IMR-90 (cell line): Measurements from ENCODE around the gene CNKSR3. TPM values are rescaled to one million over a fixed set of nuclear protein-coding genes. Genes with fewer than 3 reads are reported as not detected.

ENCODE experiments used
- ATAC-seq: fragments of 200-7000 bp; cut with Tn5 transposase; 2 replicates; pipeline ENCODE4 v1.9.1; 2020; ENCODE audit warnings: low read depth, mild to moderate bottlenecking, moderate library complexity
- BruUV-seq: library from RNA; stranded (reverse); fragments of 400-500 nt; replicated peaks from 2 replicates; lab custom pipeline; 2021; lab: Mats Ljungman, UMichigan
- CTCF ChIA-PET: fragments of 300-600 bp; formaldehyde crosslinking; extraction: SDS; loops from one replicate; lab custom pipeline; 2021; ENCODE audit warnings: antibody characterized with exemption; lab: Yijun Ruan, JAX
- POLR2A ChIA-PET: fragments of 300-600 bp; sonication (Branson Sonifier 250); formaldehyde crosslinking; loops from one replicate; lab custom pipeline; 2022; ENCODE audit warnings: antibody characterized with exemption; ENCODE audit not compliant: unreplicated experiment; lab: Charles Lee
- DNase-seq: peaks from one replicate; pipeline ENCODE4 v3.0.0; 2013
- H2AFZ ChIP-seq: replicated peaks from 2 replicates; pipeline ENCODE3; 2013; ENCODE audit warnings: low read length, mild to moderate bottlenecking; ENCODE audit not compliant: poor library complexity
- H2AK5ac ChIP-seq: 2 replicates; pipeline ENCODE4 v1.6.1; 2013; ENCODE audit warnings: low read depth, low read length, inconsistent platforms
- H2AK9ac ChIP-seq: replicated peaks from 2 replicates; pipeline ENCODE3; 2013; ENCODE audit warnings: mild to moderate bottlenecking, low read depth, low read length, moderate library complexity; ENCODE audit not compliant: poor library complexity
- H2BK120ac ChIP-seq: 2 replicates; pipeline ENCODE4 v1.6.1; 2013; ENCODE audit warnings: low read depth, low read length, inconsistent platforms
- H2BK15ac ChIP-seq: 3 replicates; pipeline ENCODE4 v1.6.1; 2013; ENCODE audit warnings: low read depth, low read length, inconsistent platforms
- H2BK20ac ChIP-seq: 2 replicates; pipeline ENCODE4 v1.6.1; 2013; ENCODE audit warnings: low read depth, mild to moderate bottlenecking, inconsistent platforms, low read length, moderate library complexity
- H2BK5ac ChIP-seq: 2 replicates; pipeline ENCODE4 v1.6.1; 2013; ENCODE audit warnings: mild to moderate bottlenecking, low read depth, low read length, inconsistent platforms; ENCODE audit not compliant: poor library complexity, severe bottlenecking
- H3K14ac ChIP-seq: replicated peaks from 2 replicates; pipeline ENCODE4 v1.6.1; 2013; ENCODE audit warnings: low read depth, low read length, inconsistent platforms
- H3K18ac ChIP-seq: 2 replicates; pipeline ENCODE4 v1.6.1; 2013; ENCODE audit warnings: low read depth, low read length, control low read depth
- H3K23ac ChIP-seq: 2 replicates; pipeline ENCODE4 v1.6.1; 2013; ENCODE audit warnings: low read depth, low read length, inconsistent platforms
- H3K27ac ChIP-seq: 2 replicates; pipeline ENCODE4 v1.5.1; 2013; ENCODE audit warnings: mild to moderate bottlenecking, control low read depth, low read length; ENCODE audit not compliant: insufficient read depth
- H3K27me3 ChIP-seq: 2 replicates; pipeline ENCODE4 v1.6.1; 2013; ENCODE audit warnings: low read length; ENCODE audit not compliant: control insufficient read depth, insufficient read depth
- H3K36me3 ChIP-seq: 2 replicates; pipeline ENCODE4 v1.6.1; 2013; ENCODE audit warnings: low read length, mixed read lengths; ENCODE audit not compliant: control insufficient read depth, insufficient read depth
- H3K4ac ChIP-seq: 2 replicates; pipeline ENCODE4 v1.6.1; 2013; ENCODE audit warnings: low read depth, low read length, inconsistent platforms
- H3K4me1 ChIP-seq: 2 replicates; pipeline ENCODE4 v1.6.1; 2013; ENCODE audit warnings: low read length, mixed read lengths; ENCODE audit not compliant: control insufficient read depth, insufficient read depth
- H3K4me2 ChIP-seq: 2 replicates; pipeline ENCODE4 v1.6.1; 2013; ENCODE audit warnings: low read depth, mild to moderate bottlenecking, control low read depth, low read length, moderate library complexity
- H3K4me3 ChIP-seq: 2 replicates; pipeline ENCODE4 v1.5.1; 2013; ENCODE audit warnings: low read depth, mild to moderate bottlenecking, control low read depth, low read length, moderate library complexity; ENCODE audit not compliant: insufficient read depth
- H3K56ac ChIP-seq: 2 replicates; pipeline ENCODE4 v1.6.1; 2013; ENCODE audit warnings: low read length, inconsistent platforms; ENCODE audit not compliant: insufficient read depth; ENCODE audit errors: extremely low read depth
- H3K79me1 ChIP-seq, 2 experiments: 2 replicates each; pipeline ENCODE4 v1.6.1; 2013; ENCODE audit warnings: low read length in 2 of 2, inconsistent platforms in 1 of 2, low read depth in 1 of 2
- H3K9ac ChIP-seq: 2 replicates; pipeline ENCODE4 v1.6.1; 2013; ENCODE audit warnings: low read depth, low read length, control low read depth
- H3K9me1 ChIP-seq: 2 replicates; pipeline ENCODE4 v1.6.1; 2013; ENCODE audit warnings: low read length, inconsistent platforms; ENCODE audit not compliant: insufficient read depth
- H3K9me3 ChIP-seq: 2 replicates; pipeline ENCODE4 v1.6.1; 2013; ENCODE audit warnings: low read length; ENCODE audit not compliant: control insufficient read depth, insufficient read depth
- H4K20me1 ChIP-seq: 2 replicates; pipeline ENCODE4 v1.6.1; 2013; ENCODE audit warnings: low read length, inconsistent platforms; ENCODE audit not compliant: insufficient read depth
- H4K5ac ChIP-seq: 2 replicates; pipeline ENCODE4 v1.6.1; 2013; ENCODE audit warnings: mild to moderate bottlenecking, low read depth, low read length, control low read depth
- H4K8ac ChIP-seq, 2 experiments: 2 replicates each; pipeline ENCODE4 v1.6.1; 2013; ENCODE audit warnings: low read depth in 2 of 2, low read length in 2 of 2, control low read depth in 1 of 2, inconsistent platforms in 1 of 2
- H4K91ac ChIP-seq: 2 replicates; pipeline ENCODE4 v1.6.1; 2013; ENCODE audit warnings: low read depth, low read length, inconsistent platforms; ENCODE audit not compliant: insufficient read depth
- BHLHE40 ChIP-seq: fragments of 150-350 bp; IDR thresholded peaks from 2 replicates; pipeline ENCODE4 v1.6.1; 2016; ENCODE audit warnings: mild to moderate bottlenecking, low read depth, low read length
- CEBPB ChIP-seq: IDR thresholded peaks from 2 replicates; pipeline ENCODE4 v1.6.1; 2012; ENCODE audit warnings: low read depth, low read length, improper control_type of control experiment
- CHD1 ChIP-seq: IDR thresholded peaks from 2 replicates; pipeline ENCODE4 v1.6.1; 2012; ENCODE audit warnings: low read depth, low read length, improper control_type of control experiment
- CTCF ChIP-seq: conservative IDR thresholded peaks from 2 replicates; pipeline ENCODE4 v1.5.1; 2012; ENCODE audit warnings: mild to moderate bottlenecking, low read depth, low read length, improper control_type of control experiment
- ELK1 ChIP-seq: fragments of 150-350 bp; IDR thresholded peaks from 2 replicates; pipeline ENCODE4 v1.6.1; 2016; ENCODE audit warnings: low read depth, mild to moderate bottlenecking, low read length, moderate library complexity, borderline replicate concordance
- FOS ChIP-seq: fragments of 150-350 bp; IDR thresholded peaks from 2 replicates; pipeline ENCODE4 v1.6.1; 2016; ENCODE audit warnings: low read depth, low read length
- MAFK ChIP-seq: IDR thresholded peaks from 2 replicates; pipeline ENCODE4 v1.6.1; 2012; ENCODE audit warnings: low read depth, low read length, improper control_type of control experiment
- MAZ ChIP-seq: IDR thresholded peaks from 2 replicates; pipeline ENCODE4 v1.6.1; 2012; ENCODE audit warnings: low read depth, mild to moderate bottlenecking, low read length, improper control_type of control experiment, moderate library complexity, borderline replicate concordance
- MXI1 ChIP-seq: IDR thresholded peaks from 2 replicates; pipeline ENCODE4 v1.6.1; 2012; ENCODE audit warnings: low read depth, mild to moderate bottlenecking, low read length, moderate library complexity, borderline replicate concordance
- NFE2L2 ChIP-seq: fragments of 150-350 bp; IDR thresholded peaks from 2 replicates; pipeline ENCODE4 v1.6.1; 2016; ENCODE audit warnings: low read depth, mild to moderate bottlenecking, low read length
- POLR2A ChIP-seq: IDR thresholded peaks from 2 replicates; pipeline ENCODE4 v1.6.1; 2012; ENCODE audit warnings: mild to moderate bottlenecking, low read depth, low read length
- RAD21 ChIP-seq: IDR thresholded peaks from 2 replicates; pipeline ENCODE4 v1.6.1; 2012; ENCODE audit warnings: low read length, improper control_type of control experiment
- RCOR1 ChIP-seq: IDR thresholded peaks from 2 replicates; pipeline ENCODE4 v1.6.1; 2012; ENCODE audit warnings: mild to moderate bottlenecking, low read length, improper control_type of control experiment; ENCODE audit not compliant: insufficient replicate concordance
- RFX5 ChIP-seq: IDR thresholded peaks from 2 replicates; pipeline ENCODE4 v1.8.0; 2012; ENCODE audit warnings: low read depth, mild to moderate bottlenecking, low read length, moderate library complexity
- SMC3 ChIP-seq: fragments of 150-350 bp; IDR thresholded peaks from 2 replicates; pipeline ENCODE4 v1.6.1; 2016; ENCODE audit warnings: low read depth, mild to moderate bottlenecking, antibody characterized with exemption, low read length, moderate library complexity
- USF2 ChIP-seq: fragments of 150-350 bp; IDR thresholded peaks from 2 replicates; pipeline ENCODE4 v1.6.1; 2017; ENCODE audit warnings: mild to moderate bottlenecking, antibody characterized with exemption, low read length, low read depth
- WGBS, 2 experiments: methylation state at CpG; one replicate each; pipeline versions ENCODE4 v1.1.5 to v1.1.7; 2013; ENCODE audit warnings: missing lambda C conversion rate in 2 of 2; ENCODE audit not compliant: insufficient read length in 1 of 2; ENCODE audit errors: extremely low coverage in 2 of 2; 5-methylcytosine and 5-hydroxymethylcytosine counted together
- dilution Hi-C: fragments of 300-500 bp; cut with HindIII; formaldehyde crosslinking; loops from one replicate; pipeline ENCODE4 v1.14.3; 2018; ENCODE audit warnings: low sequenced_read_pairs; ENCODE audit not compliant: unreplicated experiment
- in situ Hi-C: fragments of 300-500 bp; cut with MboI; formaldehyde crosslinking; loops from 3 replicates; pipeline ENCODE4 v1.14.3; 2019; ENCODE audit warnings: low sequenced_read_pairs, inconsistent platforms, mixed read lengths
- intact Hi-C: fragments of 100-400 bp; cut with micrococcal nuclease; formaldehyde crosslinking; loops from 2 replicates; pipeline ENCODE4 v1.10.0; 2022
- polyA plus RNA-seq, 3 experiments: library from polyadenylated mRNA; depleted of rRNA; stranded (reverse); fragments of >200 nt; gene quantifications; 2 replicates each; pipeline ENCODE4 v1.2.3, GENCODE V29; 2012; ENCODE audit warnings: low replicate concordance in 1 of 3
- total RNA-seq: library from RNA; depleted of rRNA; stranded (reverse); fragments of >200 nt; gene quantifications from 2 replicates; pipeline ENCODE4 v1.2.3, GENCODE V29; 2012

The CNKSR3 gene
- total and polyA plus RNA-seq, 2 of the 4 experiments (the other 2 are of a cell fraction) = 6.7 to 15.8 TPM

GRCh38 chr6:154521412-154521811, 10.9 kb upstream of the CNKSR3 start:
- BruUV-seq = no TSS peak
- in situ Hi-C loops = no loop called here

More at GRCh38 chr6:154521412-154521811, 10.9 kb upstream of the CNKSR3 start:
- H3K4me1 ChIP-seq = no peaks in the 10 kb centered on the region
- H3K27me3 ChIP-seq = no peaks in the 10 kb centered on the region
- H4K91ac ChIP-seq = no peak overlapping the region
- TF ChIP-seq CHD1 (no peak), MAZ (no peak), BHLHE40 (no peak), FOS (no peak), RAD21 (no peak), NFE2L2 (no peak), SMC3 (no peak), CTCF (no peak), USF2 (no peak), CEBPB (no peak), MXI1 (no peak), RFX5 (no peak), POLR2A (no peak), ELK1 (no peak), RCOR1 (no peak), MAFK (no peak)
- CTCF ChIA-PET = no interaction called here
- H4K5ac ChIP-seq = no peak overlapping the region
- no peaks in the 10 kb centered on the region for H4K20me1 ChIP-seq
- no peak overlapping the region for H4K8ac ChIP-seq
- H3K4me3 ChIP-seq = no peak overlapping the region
- H3K9ac ChIP-seq = no peak overlapping the region
- no peaks in the 10 kb centered on the region for H3K9me1 ChIP-seq
- no peaks in the 10 kb centered on the region for H3K9me3 ChIP-seq
- no peak overlapping the region for H2BK15ac ChIP-seq
- POLR2A ChIA-PET = no interaction called here
- no peaks in the 10 kb centered on the region for H3K79me1 ChIP-seq
- H3K18ac ChIP-seq = no peak overlapping the region
- H3K27ac ChIP-seq = no peak overlapping the region
- no CpG with 5 or more reads among the region's 7 CpGs for WGBS, 2 experiments
- no peak overlapping the region for H2AK9ac ChIP-seq
- no peak overlapping the region for H2BK20ac ChIP-seq
- no peak overlapping the region for H3K4ac ChIP-seq
- dilution Hi-C loops = no loop called here
- H2AK5ac ChIP-seq = no peak overlapping the region
- H3K23ac ChIP-seq = no peak overlapping the region
- no peak overlapping the region for H2BK120ac ChIP-seq
- H2BK5ac ChIP-seq = no peak overlapping the region
- DNase-seq = no peak
- H3K4me2 ChIP-seq = no peak overlapping the region
- H3K56ac ChIP-seq = no peak overlapping the region
- no peak overlapping the region for H2AFZ ChIP-seq
- ATAC-seq = no peak
- no peak overlapping the region for H3K14ac ChIP-seq
- intact Hi-C loops = no loop called here
- no peaks in the 10 kb centered on the region for H3K36me3 ChIP-seq
